ENCODE measurements around the gene KIF11.

GRCh38 chr10:92627845-92628480 lies 35.0 kb downstream of the KIF11 start:
- TF ChIP-seq CTCF (IDR thresholded peaks at IDR 0.05; ENCODE audit: low read depth, low read length, poor library complexity, severe bottlenecking) (no peak), EZH2phosphoT487 (IDR thresholded peaks at IDR 0.05; ENCODE audit: borderline replicate concordance, low read length) (no peak)

Data from DOHH2 (cell line).